Measurements from ENCODE around the gene CEP131.

Gene CEP131

DNA sequence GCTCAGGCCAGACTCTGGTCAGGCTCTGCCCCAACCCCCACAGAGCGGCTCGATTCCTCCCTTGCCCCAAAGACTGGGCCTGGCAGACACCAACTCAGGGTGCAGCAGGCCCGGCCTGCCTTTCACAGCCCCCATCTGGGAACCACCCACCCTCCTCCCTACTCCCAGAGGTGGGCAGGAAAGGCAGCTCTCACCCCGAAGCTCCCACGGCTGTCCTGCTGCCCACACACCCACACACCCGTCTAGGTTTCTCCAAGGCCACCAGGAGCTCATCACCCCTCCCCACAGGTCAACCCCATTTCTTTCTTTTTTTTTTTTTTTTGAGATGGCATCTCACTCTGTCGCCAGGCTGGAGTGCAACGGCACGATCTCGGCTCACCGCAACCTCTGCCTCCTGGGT, 3.8 kb downstream of the CEP131 start:
- Histone ChIP-seq H3K27ac (ENCODE audit: low read length) (no peak overlapping the region), H3K9ac (ENCODE audit: low read length) (no peak overlapping the region), H3K9me3 (replicated peaks; ENCODE audit: insufficient read depth, low read length) (no peaks in the 10 kb centered on the region), H2AFZ (ENCODE audit: low read length) (no peak overlapping the region), H4K20me1 (ENCODE audit: insufficient read depth, low read length) (no peaks in the 10 kb centered on the region), H3K9me2 (replicated peaks; ENCODE audit: insufficient read depth, low read length) (no peaks in the 10 kb centered on the region), H3K4me3 (ENCODE audit: low read length) (no peak overlapping the region), H3K4me2 (ENCODE audit: low read depth, low read length) (no peak overlapping the region), H3K36me3 (replicated peaks; ENCODE audit: insufficient read depth, low read length) (no peaks in the 10 kb centered on the region), H3K4me1 (ENCODE audit: low read length) (peaks cover 14% of the 10 kb centered on the region), H3F3A (ENCODE audit: insufficient read depth, low read length) (no peaks in the 10 kb centered on the region), H3K27me3 (replicated peaks; ENCODE audit: insufficient read depth, low read length) (peaks cover 6% of the 10 kb centered on the region; the same call in 1 of the 2 replicates), H3K79me2 (ENCODE audit: low read length) (peaks cover 13% of the 10 kb centered on the region; the same call in 1 of the 2 replicates)
- no peak for DNase-seq
- no peak for TF ChIP-seq EZH2 (optimal IDR thresholded peaks at IDR 0.05; ENCODE audit: low read depth, low read length)
- TF ChIP-seq, protein P1, sequence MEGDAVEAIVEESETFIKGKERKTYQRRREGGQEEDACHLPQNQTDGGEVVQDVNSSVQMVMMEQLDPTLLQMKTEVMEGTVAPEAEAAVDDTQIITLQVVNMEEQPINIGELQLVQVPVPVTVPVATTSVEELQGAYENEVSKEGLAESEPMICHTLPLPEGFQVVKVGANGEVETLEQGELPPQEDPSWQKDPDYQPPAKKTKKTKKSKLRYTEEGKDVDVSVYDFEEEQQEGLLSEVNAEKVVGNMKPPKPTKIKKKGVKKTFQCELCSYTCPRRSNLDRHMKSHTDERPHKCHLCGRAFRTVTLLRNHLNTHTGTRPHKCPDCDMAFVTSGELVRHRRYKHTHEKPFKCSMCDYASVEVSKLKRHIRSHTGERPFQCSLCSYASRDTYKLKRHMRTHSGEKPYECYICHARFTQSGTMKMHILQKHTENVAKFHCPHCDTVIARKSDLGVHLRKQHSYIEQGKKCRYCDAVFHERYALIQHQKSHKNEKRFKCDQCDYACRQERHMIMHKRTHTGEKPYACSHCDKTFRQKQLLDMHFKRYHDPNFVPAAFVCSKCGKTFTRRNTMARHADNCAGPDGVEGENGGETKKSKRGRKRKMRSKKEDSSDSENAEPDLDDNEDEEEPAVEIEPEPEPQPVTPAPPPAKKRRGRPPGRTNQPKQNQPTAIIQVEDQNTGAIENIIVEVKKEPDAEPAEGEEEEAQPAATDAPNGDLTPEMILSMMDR (IDR thresholded peaks at IDR 0.05; ENCODE audit: low read length): no peak
- no peak for TF ChIP-seq EZH2phosphoT487 (IDR thresholded peaks at IDR 0.05; ENCODE audit: low read length)

DNA sequence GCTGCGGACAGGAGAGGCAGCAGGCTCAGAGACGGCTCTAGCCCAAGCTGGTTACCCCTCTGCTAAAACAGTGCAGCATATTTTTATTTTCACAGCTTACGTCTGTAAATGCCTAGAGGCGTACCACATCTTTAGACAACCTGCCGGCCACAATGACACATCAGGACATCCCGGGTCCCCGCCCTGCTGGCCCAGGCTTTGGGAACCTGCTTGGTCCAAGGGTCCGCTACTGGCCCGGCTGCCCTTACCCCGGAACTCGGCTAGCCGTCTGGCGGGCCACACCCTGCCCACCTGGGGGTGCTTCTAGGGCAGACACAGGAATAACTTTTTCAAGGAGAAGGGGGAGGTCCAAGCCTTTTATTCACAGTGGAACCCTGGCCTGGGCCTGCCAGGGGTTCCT, 4.3 kb downstream of the CEP131 start:
- TF ChIP-seq EZH2 (optimal IDR thresholded peaks at IDR 0.05; ENCODE audit: low read depth, low read length): no peak
- TF ChIP-seq EZH2phosphoT487 (IDR thresholded peaks at IDR 0.05; ENCODE audit: low read length): no peak
- TF ChIP-seq, protein P1 (IDR thresholded peaks at IDR 0.05; ENCODE audit: low read length): no peak
- H3K27ac ChIP-seq (ENCODE audit: low read length): no peak overlapping the region

DNA sequence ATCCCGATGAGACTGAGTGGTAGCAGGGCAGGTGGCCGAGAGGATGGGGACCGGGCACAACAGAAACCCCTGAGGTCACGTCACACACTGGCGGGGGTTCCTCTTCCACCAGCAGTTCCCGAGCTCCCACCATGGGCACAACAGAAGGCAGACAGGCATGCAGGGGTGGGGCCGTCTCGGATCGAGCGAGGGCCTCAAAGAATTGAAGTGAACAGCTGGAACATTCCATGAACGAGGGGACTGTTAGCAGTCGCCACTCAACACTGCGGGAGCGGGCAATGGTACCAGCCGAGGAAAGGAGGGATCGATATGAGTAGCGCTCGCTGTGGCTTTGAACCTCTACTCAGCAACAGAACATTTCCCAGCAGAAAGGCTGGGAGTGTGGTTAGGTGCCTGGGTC, 5.3 kb downstream of the CEP131 start:
- Histone ChIP-seq H3K9me3 (replicated peaks; ENCODE audit: insufficient read depth, low read length) (no peaks in the 10 kb centered on the region), H3F3A (ENCODE audit: insufficient read depth, low read length) (no peaks in the 10 kb centered on the region), H2AFZ (ENCODE audit: low read length) (no peak overlapping the region), H4K20me1 (ENCODE audit: insufficient read depth, low read length) (no peaks in the 10 kb centered on the region), H3K36me3 (replicated peaks; ENCODE audit: insufficient read depth, low read length) (no peaks in the 10 kb centered on the region), H3K9me2 (replicated peaks; ENCODE audit: insufficient read depth, low read length) (no peaks in the 10 kb centered on the region), H3K4me1 (ENCODE audit: low read length) (0 out of 2 replicates have a peak, but pooled peaks cover 6% of the 10 kb centered on the region), H3K4me2 (ENCODE audit: low read depth, low read length) (no peak overlapping the region), H3K27ac (ENCODE audit: low read length) (no peak overlapping the region), H3K4me3 (ENCODE audit: low read length) (no peak overlapping the region), H3K27me3 (replicated peaks; ENCODE audit: insufficient read depth, low read length) (no peaks in the 10 kb centered on the region), H3K79me2 (ENCODE audit: low read length) (peaks cover 12% of the 10 kb centered on the region; the same call in 1 of the 2 replicates), H3K9ac (ENCODE audit: low read length) (no peak overlapping the region)
- no peak for DNase-seq
- TF ChIP-seq, protein P1 (IDR thresholded peaks at IDR 0.05; ENCODE audit: low read length): no peak
- TF ChIP-seq EZH2 (optimal IDR thresholded peaks at IDR 0.05; ENCODE audit: low read depth, low read length) (no peak), EZH2phosphoT487 (IDR thresholded peaks at IDR 0.05; ENCODE audit: low read length) (no peak)

More for the DNA sequence above, 4.3 kb downstream of the CEP131 start:
- Histone ChIP-seq H3F3A (ENCODE audit: insufficient read depth, low read length) (no peaks in the 10 kb centered on the region), H2AFZ (ENCODE audit: low read length) (no peak overlapping the region), H3K9me3 (replicated peaks; ENCODE audit: insufficient read depth, low read length) (no peaks in the 10 kb centered on the region), H3K4me1 (ENCODE audit: low read length) (peaks cover 9% of the 10 kb centered on the region), H3K4me3 (ENCODE audit: low read length) (no peak overlapping the region), H3K27me3 (replicated peaks; ENCODE audit: insufficient read depth, low read length) (peaks cover under 1% of the 10 kb centered on the region; the same call in 1 of the 2 replicates), H3K36me3 (replicated peaks; ENCODE audit: insufficient read depth, low read length) (no peaks in the 10 kb centered on the region), H3K9me2 (replicated peaks; ENCODE audit: insufficient read depth, low read length) (no peaks in the 10 kb centered on the region), H3K4me2 (ENCODE audit: low read depth, low read length) (no peak overlapping the region), H4K20me1 (ENCODE audit: insufficient read depth, low read length) (no peaks in the 10 kb centered on the region), H3K79me2 (ENCODE audit: low read length) (peaks cover 13% of the 10 kb centered on the region; the same call in 1 of the 2 replicates), H3K9ac (ENCODE audit: low read length) (no peak overlapping the region)
- no peak for DNase-seq
